ENCODE results near the gene ASXL1.
"Not testable (repeated sequence)": the region's sequence is repeated elsewhere in the genome, so short reads cannot be mapped to it uniquely, and the experiment has no call there.

ASXL1 gene

DNA sequence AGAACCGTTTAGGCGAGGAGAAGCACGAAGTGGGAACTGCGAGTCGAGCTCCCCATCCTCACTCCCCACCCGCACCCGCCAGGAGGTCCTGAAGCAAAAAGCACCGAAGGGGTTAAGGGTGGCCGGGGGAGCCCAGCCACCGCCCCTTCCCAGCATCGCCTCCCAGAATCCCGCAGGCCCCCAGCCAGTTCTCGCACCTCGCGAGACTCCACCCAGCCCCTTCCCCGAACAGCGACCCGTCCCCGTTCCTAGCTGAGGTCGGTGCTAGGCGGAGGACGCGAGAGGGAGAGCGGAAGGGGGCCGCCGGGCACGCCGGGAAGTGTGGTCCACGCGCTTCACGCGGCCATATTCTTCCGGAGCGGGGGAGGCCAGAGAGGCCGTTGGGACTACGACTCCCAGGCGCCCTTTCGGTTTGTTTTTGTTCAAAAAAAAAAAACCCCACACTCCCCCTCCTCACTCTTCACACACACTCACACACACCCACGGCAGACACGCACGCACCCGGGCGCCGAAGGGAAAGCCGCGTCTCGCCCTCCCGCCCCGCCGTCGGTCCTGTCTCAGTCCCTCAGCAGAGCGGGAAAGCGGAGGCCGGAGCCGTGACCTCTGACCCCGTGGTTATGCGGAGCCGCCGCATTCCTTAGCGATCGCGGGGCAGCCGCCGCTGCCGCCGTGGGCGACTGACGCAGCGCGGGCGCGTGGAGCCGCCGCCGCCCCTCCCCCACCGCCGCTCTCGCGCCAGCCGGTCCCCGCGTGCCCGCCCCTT is at the start of gene ASXL1:
ASXL1 (plus strand) TSS at position 463 of the 763 bp plus-strand sequence. CDS start 445 bp downstream, outside the sequence.
- DNase-seq (peak; percentile 95), ATAC-seq (peak; percentile 91)

DNA sequence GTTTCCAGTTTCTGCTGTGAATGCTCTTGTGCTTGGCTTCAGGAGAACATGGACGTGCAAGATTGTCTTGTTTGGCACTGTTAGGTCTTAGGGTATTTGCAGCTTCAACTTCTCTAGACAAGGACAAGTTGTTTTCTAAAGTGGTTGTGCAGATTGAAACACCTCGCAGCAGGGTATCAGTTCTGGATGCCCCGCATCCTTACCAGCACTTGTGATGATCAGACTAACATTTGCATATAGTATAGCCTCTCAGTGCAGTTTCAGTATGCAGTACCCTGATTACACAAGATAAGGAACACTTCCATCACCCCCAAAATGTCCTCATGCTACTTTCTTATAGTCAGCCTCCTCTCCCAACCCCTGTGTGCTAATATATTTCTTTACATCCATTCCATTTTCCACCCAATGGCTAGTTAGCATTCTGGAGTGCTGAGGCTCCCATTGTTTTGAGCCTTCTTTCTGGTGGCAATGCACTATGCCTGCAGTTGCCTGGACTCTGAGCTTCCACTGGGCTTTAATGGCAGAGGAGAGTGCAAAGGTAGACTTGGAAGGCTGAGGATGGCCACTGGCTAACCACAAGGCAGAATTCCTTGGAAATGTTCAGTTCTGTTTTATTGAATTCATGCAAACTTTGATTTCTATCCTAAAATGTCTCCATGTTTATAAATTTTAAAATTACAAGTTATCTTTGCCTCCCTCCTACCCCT is 45.3 kb upstream of the ASXL1 start:
- ATAC-seq (no peak), DNase-seq (no peak)

DNA sequence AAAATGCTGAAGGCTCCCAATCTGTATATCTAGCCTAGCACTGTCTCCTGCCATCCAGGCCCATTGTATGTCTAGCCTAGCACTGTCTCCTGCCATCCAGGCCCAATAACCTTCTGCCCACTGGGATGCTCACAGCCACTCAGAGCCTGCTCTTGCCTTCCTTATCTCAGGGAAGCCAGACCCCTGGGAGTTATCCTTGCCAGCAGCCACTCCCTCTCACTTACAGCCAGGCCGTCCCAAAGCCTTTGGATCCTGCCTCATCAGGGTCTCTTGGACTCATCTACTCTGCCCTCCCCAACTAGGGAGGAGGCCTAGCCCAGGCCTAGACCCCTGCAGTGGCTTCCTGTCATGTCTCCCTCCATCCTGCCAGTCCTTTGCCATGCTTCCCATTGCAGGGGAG is 43.4 kb upstream of the ASXL1 start:
- no peak for DNase-seq
- no peak for ATAC-seq

DNA sequence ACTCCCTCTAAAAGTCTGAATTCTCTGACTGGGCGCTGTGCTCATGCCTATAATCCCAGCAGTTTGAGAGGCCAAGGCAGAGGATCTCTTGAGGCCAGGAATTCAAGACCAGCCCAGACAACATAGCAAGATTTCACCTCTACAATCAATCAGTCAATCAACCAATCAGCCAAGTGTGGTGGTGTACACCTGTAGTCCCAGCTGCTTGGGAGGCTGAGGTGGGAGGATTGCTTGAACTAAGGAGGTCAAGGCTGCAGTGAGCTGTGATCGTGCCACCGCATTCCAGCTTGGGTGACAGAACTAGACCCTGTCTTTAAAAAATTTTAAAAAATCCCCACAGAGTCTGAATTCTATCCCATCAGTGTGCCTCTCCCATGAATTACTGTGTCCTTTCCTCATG is 42.7 kb upstream of the ASXL1 start:
- DNase-seq (no peak), ATAC-seq (no peak)

DNA sequence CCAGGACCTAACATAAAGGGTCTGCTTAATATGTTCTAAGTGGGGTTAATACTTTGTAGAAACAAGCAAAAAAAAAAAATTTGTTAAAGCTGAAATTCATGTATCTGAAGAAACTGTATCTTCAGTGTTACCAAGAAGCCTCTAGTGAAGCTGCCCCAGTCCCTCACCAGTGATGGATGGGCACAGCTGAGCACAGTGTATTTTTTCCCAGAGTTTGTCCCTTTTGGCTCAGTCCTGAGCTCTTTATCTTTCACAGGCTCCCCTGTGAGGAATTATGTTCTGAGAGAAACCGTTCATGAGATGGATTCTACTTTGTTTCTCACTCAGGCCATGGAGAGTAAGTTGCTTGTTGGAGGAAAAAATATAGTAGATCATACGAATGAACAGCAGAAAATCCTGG is 42.2 kb upstream of the ASXL1 start:
- DNase-seq (no peak), ATAC-seq (no peak)

DNA sequence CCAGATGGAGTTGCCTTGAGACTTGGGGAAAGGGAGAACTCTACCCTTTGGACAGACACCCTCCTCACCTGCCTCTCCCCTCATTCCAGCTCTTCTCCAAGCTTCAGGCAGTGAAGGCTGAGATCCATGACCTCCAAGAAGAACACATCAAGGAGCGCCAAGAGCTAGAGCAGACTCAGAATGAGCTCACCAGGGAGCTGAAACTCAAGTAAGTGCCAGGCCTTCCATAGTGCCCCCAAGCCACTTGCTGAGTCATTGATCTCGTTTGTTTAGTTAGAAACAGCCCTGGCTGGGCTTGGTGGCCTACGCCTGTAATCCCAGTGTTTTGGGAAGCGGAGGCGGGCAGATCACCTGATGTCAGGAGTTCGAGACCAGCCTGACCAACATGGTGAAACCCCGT is 41.5 kb upstream of the ASXL1 start:
- no peak for DNase-seq
- ATAC-seq: no peak

DNA sequence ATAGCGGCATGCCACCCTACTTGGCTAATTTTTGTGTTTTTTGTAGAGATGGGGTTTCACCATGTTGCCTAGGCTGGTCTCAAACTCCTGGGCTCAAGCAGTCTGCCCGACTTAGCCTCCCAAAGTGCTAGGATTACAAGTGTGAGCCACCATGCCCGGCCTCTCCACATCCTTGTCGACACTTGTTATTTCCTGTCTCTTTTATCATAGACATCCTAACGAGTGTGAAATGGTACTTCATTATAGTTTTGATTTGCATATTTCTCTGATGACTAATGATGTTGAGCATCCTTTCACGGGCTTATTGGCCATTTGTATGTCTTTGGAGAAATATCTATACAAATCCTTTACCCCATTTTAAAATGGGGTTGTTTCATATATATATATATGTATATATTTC is 39.0 kb upstream of the ASXL1 start:
- ATAC-seq (no peak), DNase-seq (no peak)

DNA sequence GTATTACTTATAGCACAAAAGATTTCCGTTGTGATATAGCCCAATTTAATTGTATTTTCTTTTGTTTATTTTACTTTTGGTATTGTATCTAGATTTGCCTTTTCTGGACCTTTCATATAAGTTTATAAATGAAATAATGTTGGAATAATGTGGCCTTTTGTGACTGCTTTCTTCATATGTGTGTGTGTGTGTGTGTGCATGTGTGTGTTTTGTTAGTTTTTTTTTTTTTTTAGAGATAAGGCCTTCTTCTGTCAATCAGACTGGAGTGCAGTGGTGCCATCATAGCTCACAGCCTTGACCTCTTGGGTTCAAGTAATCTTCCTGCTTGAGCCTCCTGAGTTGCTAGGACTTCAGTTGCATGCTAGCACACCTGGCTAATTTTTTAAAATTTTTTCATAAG is 37.8 kb upstream of the ASXL1 start:
- DNase-seq (no peak), ATAC-seq (no peak)

DNA sequence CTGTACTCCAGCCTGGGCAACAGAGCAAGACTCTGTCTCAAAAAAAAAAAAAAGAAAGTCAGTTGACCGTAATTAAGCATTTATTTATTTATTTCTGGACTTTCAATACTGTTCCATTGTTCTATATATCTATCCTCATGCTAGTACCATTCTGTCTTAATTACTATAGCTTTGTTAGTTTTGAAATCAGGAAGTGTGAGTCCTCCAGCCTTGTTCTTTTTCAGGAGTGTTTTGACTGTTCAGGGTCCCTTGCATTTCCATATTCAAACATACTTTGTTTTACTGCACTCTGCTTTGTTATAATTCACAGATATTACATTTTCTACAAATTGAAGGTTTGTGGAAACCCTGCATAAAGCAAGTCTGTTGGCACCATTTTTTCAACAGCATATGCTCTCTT is 36.7 kb upstream of the ASXL1 start:
- no peak for ATAC-seq
- no peak for DNase-seq

DNA sequence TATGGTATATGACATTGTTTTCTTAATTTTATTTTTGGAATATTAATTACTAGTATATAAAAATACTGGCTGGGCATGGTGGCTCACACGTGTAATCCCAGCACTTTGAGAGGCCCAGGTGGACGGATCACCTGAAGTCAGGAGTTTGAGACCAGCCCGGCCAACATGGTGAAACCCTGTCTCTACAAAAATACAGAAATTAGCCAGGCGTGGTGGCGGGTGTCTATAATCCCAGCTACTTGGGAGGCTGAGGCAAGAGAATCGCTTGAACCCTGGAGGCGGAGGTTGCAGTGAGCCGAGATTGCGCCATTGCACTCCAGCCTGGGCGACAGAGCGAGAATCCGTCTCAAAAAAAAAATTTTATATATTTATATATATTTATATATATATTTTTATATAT is 35.9 kb upstream of the ASXL1 start:
- ATAC-seq, DNase-seq: not testable (repeated sequence)

DNA sequence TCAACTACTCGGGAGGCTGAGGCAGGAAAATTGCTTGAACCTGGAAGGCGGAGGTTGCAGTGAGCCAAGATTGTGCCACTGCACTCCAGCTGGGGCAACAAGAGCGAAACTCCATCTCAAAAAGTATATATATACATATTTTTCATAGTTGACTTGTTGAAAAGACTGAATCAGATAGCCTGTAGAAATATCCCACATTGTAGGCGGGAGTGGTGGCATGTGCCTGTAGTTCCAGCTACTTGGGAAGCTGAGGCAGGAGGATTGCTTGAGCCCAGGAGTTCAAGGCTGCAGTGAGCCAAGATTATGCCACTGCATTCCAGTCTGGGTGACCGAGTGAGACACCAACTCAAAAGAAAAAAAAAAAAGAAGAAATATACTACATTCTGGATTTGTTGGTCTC is 34.4 kb upstream of the ASXL1 start:
- not testable (repeated sequence) for ATAC-seq, DNase-seq

DNA sequence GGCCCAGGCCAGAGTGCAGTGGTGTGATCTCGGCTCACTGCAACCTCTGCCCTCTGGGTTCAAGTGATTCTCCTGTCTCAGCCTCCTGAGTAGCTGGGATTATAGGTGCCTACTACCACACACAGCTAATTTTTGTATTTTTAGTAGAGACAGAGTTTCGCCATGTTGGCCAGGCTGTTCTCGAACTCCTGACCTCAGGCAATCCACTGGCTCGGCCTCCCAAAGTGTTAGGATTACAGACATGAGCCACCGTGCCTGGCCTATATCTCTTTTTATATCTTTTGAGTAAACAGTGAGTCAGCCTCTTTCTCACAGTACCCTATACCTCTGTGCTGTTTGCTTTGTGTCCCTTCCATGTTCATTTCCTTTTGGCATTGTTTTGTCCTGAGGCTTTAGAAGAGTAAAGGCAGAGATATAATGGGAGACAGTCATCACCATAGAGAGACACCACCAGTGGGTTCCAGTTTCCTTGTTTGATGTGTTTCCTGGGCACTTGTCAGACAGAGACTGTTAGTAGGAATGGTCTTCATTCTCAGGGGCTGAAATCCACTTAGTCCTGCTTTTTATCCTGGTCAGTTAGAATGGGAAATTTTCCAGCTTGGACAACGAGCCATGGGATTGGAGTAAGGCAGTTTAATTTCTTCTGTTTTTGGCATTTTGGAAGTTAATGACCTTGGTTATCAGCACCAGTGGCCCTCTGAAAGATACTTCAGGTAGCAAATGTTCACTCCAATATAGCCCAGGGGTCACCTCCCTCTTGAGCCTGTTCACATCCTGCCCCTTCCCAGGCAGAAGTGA is 32.2 kb upstream of the ASXL1 start:
- no peak for ATAC-seq
- no peak for DNase-seq

DNA sequence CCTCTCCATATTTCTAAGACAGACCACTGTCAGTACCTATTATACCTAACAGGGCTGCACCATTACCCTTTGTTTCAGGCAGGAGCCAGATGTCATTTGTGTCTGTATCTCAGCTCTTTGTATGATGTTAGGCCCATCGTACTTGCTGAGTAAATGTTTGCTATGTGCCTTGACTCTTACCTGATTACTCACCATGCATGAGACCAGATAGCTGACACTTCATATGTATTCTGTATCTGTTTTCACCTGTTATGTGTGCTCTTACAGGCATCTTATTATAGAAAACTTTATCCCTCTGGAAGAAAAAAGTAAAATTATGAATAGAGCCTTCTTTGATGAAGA is 31.7 kb upstream of the ASXL1 start:
- ATAC-seq (no peak), DNase-seq (no peak)

DNA sequence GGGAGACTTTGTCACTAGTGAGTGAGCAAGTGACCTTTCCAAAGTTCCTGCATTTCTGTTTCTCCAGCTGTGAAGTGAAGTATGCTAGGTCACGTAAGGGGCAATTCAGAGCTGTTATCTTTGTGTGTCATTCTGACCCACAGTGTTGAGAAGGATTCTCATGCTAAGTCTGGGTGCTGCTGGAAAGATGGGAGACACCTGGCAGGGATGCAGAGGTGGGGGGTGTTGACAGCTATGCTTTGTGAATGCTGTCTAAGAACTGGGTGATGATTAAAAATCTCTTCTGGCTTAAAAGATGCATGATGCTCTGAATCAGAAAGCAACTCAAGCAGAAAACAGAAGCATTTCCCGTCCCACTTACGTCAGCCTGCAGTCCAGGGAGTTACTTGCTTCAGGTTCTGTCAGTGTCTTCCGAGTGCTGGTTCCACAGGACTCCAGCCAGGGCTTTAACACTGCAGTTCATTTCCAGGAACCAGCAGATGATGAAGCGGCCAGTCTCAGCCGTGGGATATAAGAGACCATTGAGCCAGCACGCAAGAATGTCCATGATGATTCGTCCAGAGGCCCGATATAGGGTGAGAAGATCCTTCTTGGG is 30.9 kb upstream of the ASXL1 start:
- ATAC-seq (no peak), DNase-seq (no peak)

DNA sequence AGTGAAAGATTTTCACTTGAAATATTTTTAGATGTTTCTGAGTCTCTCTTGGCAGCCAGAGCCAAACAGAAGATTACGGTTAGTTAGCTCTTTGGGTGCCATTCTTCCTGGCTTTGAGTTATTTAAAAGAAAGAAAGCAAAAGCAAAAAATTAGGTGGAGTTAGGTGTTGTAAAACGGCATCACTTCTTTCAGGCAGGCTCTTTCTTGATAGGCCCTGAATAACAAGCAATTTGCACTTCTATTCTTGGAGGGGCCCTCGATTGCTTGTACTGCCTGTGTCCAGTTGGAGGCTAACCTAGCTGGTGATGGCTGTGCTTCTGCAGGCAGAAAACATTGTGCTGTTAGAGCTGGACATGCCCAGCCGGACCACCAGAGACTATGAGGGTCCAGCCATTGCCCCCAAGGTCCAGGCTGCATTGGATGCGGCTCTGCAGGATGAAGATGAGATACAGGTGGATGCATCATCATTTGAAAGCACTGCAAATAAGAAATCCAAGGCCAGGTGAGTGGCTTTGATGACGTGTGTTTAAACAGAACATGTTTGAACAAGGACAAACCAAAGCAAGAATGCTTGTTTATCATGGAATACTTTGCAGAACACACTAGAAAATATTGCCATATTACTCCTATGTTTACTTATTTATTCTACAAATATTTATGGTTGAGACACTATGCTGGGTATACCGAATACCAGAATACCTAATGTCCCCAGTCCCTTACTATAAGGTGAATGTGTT is 28.1 kb upstream of the ASXL1 start:
- DNase-seq (no peak), ATAC-seq (no peak)

DNA sequence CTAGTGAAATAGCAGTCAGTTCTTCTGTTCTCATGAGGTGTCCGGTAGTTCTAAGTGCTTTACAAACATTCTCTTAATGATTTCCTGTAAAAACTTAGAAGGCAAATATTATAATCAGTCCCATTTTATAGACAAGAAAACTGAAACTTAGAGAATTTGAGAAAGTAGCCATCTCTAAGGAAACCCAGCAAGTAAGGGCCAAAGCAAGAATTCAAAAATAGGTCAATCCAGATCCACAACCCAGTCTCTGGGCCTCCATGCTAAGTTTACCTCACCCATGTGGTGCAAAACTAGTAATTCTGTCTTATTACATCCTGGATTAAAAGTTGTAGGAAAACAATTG is 27.6 kb upstream of the ASXL1 start:
- DNase-seq (no peak), ATAC-seq (no peak)

DNA sequence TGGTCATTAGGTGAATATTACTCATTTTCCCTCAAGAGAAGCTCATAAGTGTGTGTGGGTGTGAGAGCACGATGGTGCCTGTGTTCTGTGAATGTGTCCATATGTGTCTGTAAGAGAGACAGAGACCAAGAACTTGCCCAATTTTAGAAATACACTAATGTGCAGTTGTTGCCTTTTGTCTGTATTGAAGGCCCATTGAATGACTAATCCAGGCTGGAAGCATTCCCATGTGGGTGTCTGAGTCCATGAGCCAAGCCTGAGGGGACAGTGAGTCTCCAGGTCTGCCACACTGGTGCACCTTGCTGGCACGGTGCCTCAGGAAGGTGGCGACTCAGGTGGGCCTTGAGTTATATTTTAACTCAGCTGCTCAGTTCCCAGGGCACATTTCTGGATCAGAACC is 25.5 kb upstream of the ASXL1 start:
- DNase-seq (no peak), ATAC-seq (no peak)

DNA sequence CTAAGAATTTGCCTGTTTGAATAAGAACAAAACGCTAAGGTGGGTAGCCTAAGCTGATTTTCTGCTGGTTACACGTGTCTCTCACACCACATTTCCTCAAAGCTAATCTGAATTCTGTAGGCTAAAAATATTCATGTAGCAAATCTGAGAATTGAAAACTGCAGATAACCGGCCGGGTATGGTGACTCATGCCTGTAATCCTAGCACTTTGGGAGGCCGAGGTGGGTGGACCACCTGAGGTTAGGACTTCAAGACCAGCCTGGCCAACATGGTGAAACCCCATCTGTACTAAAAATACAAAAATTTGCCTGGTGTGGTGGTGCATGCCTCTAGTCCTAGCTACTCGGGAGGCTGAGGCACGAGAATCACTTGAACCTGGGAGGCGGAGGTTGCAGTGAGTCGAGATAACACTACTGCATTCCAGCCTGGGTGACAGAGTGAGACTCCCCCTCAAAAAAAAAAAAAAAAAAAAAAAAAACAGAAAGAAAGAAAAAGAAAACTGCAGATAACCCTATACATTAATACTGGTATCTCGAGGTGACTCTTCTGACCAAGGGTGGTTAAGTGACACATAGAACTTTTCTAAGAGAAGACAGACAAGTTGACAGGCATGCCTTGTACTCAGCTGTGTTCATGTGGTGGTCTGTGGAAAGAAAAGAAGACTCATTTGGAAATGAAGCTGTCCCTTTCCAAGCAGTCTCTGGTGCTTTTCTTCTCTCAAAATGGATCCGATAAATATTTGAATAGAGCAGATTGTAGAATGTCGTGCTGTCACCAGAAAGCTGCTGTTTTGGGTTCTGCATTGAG is 24.7 kb upstream of the ASXL1 start:
- ATAC-seq (peak; percentile 96), DNase-seq (peak; percentile 59)

DNA sequence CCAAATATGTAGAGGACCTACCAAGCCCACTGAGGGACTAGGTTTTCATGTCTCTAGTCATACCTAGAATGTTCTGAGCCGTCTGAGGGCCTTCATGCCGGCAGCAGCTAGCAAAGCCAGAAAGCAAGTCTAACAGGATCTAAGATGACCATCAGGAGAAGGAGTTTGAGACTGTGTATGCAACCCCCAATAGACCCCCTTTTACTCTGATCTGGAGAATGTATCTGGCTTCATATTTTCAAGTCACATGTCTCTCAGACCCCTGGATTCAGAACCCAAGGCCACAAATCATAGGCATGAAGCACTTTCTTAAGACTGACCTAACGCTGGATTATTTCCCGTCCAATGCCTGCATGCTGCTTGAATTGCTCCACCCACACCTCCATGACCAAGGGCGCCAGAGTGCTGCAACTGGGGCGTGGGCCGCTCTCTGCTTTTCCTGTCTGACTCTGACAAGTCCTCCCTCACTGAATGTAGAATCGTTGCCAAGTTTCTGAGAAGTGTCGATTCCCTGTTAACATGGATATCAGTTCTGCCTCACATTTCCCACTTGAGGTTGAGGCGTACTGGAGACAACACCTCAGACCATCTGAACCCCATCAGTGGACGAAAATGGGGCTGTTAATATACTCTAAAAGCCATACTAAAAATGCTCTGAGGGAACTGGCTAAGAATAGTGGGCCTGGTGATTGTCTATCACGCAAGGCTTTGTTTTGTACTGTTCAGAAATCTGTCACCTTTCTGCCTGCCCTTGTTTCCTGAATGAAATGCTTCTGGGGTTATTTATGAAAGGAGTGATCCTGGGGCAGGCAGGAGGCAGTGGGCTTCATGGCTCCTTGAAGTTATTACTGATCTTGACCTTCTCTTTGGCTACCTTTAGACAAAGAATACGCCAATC is 23.9 kb upstream of the ASXL1 start:
- ATAC-seq: peak; percentile 19
- peak; percentile 52 for DNase-seq

DNA sequence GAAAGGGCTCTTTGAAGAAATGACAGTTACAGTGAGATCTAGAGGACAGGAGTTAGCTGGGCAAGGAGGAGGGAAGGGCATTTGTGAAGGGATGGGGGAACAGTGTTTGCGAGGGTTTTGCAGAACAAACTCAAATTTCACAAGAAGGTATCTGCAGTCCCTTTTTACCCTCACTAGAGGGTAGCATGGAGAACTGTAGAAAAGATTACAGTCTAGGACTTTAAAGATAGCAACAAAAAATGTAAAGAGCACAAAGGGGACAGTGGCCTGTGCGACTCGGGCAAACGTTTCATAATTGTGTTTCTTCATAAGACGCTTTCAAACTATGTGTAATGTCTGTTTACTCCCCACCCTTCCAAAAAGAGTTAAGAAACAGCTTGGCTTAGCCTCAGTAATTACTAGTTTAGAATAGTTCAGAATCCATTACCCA is 21.2 kb upstream of the ASXL1 start:
- DNase-seq (no peak), ATAC-seq (no peak)

All from stimulated activated naive CD8-positive, alpha-beta T cell treated with anti-CD3 and anti-CD28 coated beads, Interleukin-15, Interleukin-2, amounts not matched to agents 100 U/mL and 50 U/mL, for 24 hours (primary cell).